GM19468 (cell line): ENCODE results near the gene CAPN1.
"Not testable (repeated sequence)": the region's sequence is repeated elsewhere in the genome, so short reads cannot be mapped to it uniquely, and the experiment has no call there.

ENCODE experiments used
- ATAC-seq: cut with Tn5 transposase; IDR thresholded peaks from one replicate; pipeline ENCODE4 v1.9.1; 2021; ENCODE audit warnings: mild to moderate bottlenecking, moderate library complexity, moderate number of reproducible peaks; ENCODE audit not compliant: unreplicated experiment; ENCODE audit errors: extremely low read depth

Gene CAPN1

DNA sequence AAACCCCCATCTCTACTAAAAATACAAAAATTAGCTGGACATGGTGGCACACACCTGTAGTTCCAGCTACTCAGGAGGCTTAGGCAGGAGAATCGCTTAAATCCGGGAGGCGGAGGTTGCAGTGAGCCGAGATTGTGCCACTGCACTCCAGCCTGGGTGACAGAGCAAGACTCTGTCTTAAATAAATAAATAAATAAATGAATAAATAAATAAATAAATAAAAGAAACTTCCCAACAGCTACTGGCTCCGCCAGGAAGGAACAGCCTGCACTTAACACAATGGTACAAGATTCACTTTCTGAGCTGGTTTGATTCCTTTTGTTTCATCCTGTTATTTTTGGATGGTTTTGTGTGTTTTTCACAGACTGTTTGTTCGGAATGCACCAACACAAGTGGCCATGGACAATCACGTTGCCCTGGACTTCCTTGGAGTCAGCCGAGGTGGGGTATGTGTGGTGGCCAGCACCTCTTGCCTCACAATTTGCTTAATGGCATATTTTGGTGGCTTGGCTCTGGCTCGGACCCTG lies 66.5 kb downstream of the CAPN1 start:
- not testable (repeated sequence) for ATAC-seq

DNA sequence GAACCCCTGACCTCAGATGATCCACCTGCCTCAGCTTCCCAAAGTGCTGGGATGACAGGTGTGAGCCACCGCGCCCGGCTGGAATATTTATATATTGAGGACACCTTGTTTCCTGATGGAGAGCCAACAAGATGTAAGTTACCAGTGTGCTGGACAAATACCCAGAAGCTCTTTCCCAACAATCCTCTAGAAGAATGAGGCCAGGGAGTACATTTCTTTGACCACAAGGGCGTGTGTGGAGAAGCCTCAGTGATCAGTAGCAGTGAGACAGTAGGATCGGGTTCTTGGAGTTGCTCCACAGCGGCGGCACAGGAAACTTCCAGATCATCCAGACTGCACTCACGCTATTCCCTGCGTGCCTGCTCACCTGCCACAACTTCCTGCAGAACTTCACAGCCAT lies 69.7 kb downstream of the CAPN1 start:
- no peak for ATAC-seq

DNA sequence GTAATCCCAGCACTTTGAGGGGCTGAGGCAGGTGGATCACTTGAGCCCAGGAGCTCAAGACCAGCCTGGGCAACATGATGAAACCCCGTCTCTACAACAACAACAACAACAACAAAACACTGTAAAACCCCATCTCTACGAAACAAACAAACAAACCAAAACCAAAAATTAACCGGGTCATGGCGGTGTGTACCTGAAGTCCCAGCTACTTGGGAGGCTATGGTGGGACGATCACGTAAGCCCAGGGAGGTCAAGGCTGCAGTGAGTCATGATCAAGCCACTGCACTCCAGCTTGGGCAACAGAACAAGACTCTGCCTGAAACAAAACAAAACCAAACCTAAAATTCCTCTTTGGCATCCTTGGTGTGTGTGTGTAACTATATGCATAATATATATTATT lies 73.0 kb downstream of the CAPN1 start:
- ATAC-seq = no peak

DNA sequence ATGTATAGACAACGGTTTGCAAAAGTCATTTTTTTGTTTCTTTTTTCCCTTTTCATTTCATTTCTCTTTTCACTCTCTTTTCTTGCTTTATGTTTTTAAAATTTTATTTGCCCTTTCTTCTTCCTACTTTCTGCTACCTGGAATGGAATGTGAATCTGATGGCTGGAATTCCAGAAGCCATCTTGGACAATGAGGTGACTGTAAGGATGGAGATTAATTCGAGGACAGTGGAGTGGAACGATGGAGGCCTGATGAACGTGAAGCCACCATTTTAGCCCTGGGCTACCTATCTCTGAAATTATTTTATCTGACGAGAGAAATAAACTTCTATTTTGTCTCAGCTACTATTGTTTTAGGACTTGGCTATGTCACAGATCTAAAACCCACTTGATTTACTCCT lies 77.3 kb downstream of the CAPN1 start:
- no peak for ATAC-seq

DNA sequence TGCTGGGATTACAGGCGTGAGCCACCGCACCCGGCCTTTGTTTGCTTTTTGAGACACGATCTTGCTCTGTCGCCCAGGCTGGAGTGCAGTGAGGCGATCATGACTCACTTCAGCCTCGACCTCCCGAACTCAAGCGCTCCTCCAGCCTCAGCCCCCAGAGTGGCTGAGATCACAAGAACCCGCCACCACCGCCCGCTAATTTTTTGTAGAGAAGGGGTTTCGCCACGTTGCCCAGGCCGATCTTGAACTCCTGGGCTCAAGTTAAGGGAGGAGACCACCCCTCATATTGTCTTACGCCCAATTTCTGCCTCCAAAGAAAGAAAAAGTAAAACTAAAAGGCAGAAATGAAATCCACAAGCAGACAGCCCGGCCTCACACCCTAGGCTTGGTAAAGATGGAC lies 78.6 kb downstream of the CAPN1 start:
- no peak for ATAC-seq

DNA sequence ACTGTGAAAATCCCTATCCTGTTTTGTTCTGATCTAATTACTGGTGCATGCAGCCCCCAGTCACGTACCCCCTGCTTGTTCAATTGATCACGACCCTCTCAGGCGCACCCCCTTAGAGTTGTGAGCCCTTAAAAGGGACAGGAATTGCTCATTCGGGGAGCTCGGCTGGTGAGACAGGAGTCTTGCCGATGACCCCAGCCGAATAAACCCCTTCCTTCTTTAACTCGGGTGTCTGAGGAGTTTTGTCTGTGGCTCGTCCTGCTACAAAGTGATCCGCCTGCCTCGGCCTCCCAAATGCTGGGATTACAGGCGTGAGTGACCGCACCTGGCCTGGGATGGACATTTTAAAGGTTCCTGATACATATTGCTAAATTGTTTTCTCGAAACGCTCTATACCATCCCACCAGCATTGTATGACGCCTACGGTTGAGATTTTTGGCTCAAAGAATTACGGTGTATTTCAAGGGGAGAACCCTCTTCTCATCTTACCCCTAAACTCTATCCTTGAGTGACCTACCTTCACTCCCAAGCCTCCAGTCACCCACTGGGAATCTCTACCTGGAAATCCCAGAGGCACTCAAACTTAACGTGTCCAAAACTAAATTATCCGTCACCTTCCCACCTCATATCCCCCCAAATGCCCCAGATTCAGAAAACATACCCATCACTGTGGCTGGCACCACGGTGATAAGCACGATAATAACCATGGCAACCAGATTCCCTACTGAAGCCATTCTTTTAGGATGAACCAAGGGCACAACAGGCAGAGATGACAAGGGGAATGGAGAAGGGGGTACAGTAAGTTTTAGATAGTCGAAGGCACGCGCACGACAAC lies 79.2 kb downstream of the CAPN1 start:
- no peak for ATAC-seq
